GM21717 (cell line): ENCODE results near the gene OBP2B.
"Not testable (repeated sequence)": the region's sequence is repeated elsewhere in the genome, so short reads cannot be mapped to it uniquely, and the experiment has no call there.

Experiments used
- ATAC-seq: cut with Tn5 transposase; IDR thresholded peaks from one replicate; pipeline ENCODE4 v1.9.1; 2021; ENCODE audit warnings: mild to moderate bottlenecking, moderate library complexity; ENCODE audit not compliant: unreplicated experiment

OBP2B gene

GRCh38 chr9:133169687-133170086 is 39.4 kb downstream of the OBP2B start:
- ATAC-seq, result not testable (repeated sequence)

GRCh38 chr9:133169102-133169501 is 39.9 kb downstream of the OBP2B start:
- no peak for ATAC-seq

GRCh38 chr9:133168432-133168831 is 40.6 kb downstream of the OBP2B start:
- ATAC-seq, result no peak

- ATAC-seq, result no peak
Measured at GRCh38 chr9:133167769-133168168, 41.3 kb downstream of the OBP2B start.

GRCh38 chr9:133167096-133167730 is 41.8 kb downstream of the OBP2B start:
- ATAC-seq, result no peak

- no peak for ATAC-seq
Measured at GRCh38 chr9:133166392-133166791, 42.7 kb downstream of the OBP2B start.

- no peak for ATAC-seq
Measured at GRCh38 chr9:133165452-133165730, 43.7 kb downstream of the OBP2B start.

GRCh38 chr9:133164191-133164590 is 44.9 kb downstream of the OBP2B start:
- ATAC-seq, result no peak

GRCh38 chr9:133163504-133164172 is 45.4 kb downstream of the OBP2B start, which contains the start of gene GBGT1:
Gene GBGT1, minus strand, starts transcription at chr9:133163914. Its CDS starts 1,502 bp downstream, at chr9:133162412.
- ATAC-seq, result no peak

GRCh38 chr9:133162861-133163503 is 46.1 kb downstream of the OBP2B start:
- no peak for ATAC-seq

GRCh38 chr9:133161547-133161950 is 47.5 kb downstream of the OBP2B start:
- ATAC-seq, result no peak

- ATAC-seq, result no peak
Measured at GRCh38 chr9:133160742-133161546, 48.1 kb downstream of the OBP2B start.

GRCh38 chr9:133158695-133159094 is 50.4 kb downstream of the OBP2B start:
- ATAC-seq, result no peak
